ENCODE data around the gene GNPTG. TPM values are rescaled to one million over a fixed set of nuclear protein-coding genes. Genes with fewer than 3 reads are reported as not detected.
A peak's percentile ranks its signal among the peaks of the same experiment; 100 is the strongest.

Gene GNPTG
- total and polyA plus RNA-seq, 2 of the 13 experiments (the other 11 are each of a cell fraction or from before 2014, with no cell fraction given): 22.7 to 71.1 TPM

- TF ChIP-seq MAFG (CRISPR knock-in tag; IDR thresholded peaks at IDR 0.05) (no peak), ZNF556 (CRISPR knock-in tag; IDR thresholded peaks at IDR 0.05; ENCODE audit: borderline replicate concordance) (no peak), TRIM24 (CRISPR knock-in tag; IDR thresholded peaks at IDR 0.05) (no peak), ZMYM3 (CRISPR knock-in tag; IDR thresholded peaks at IDR 0.05) (no peak), ZNF780A (CRISPR knock-in tag; IDR thresholded peaks at IDR 0.05) (no peak), ZFP36L2 (CRISPR knock-in tag; IDR thresholded peaks at IDR 0.05) (peak; percentile 77; the same call in 1 of the 2 replicates), SIN3A (IDR thresholded peaks at IDR 0.05; ENCODE audit: borderline replicate concordance, low read depth, low read length) (0 out of 2 replicates have a peak, but pooled peaks have one; percentile 22), CENPBD1 (CRISPR knock-in tag; IDR thresholded peaks at IDR 0.05; ENCODE audit: borderline replicate concordance, low read depth) (no peak), TP53 (CRISPR knock-in tag; conservative IDR thresholded peaks at IDR 0.05) (0 out of 2 replicates have a peak, but pooled peaks have one; percentile 55), PRDM10 (CRISPR knock-in tag; IDR thresholded peaks at IDR 0.05; ENCODE audit: low read depth) (no peak), ZNF720 (CRISPR knock-in tag; IDR thresholded peaks at IDR 0.05) (no peak), ZNF430 (CRISPR knock-in tag; IDR thresholded peaks at IDR 0.05) (peak; percentile 98), ZNF570 (CRISPR knock-in tag; IDR thresholded peaks at IDR 0.05; ENCODE audit: borderline replicate concordance) (no peak), ZNF503 (CRISPR knock-in tag; IDR thresholded peaks at IDR 0.05) (no peak; the same call in 1 of the 2 replicates), ZNF3 (CRISPR knock-in tag; IDR thresholded peaks at IDR 0.05) (peak; percentile 60; the same call in 1 of the 2 replicates), ZSCAN22 (CRISPR knock-in tag; IDR thresholded peaks at IDR 0.05) (peak; percentile 76; the same call in 1 of the 2 replicates), ZFAT (CRISPR knock-in tag; conservative IDR thresholded peaks at IDR 0.05) (no peak), ZFP1 (CRISPR knock-in tag; IDR thresholded peaks at IDR 0.05) (peak; percentile 37; the same call in 1 of the 2 replicates), WIZ (CRISPR knock-in tag; IDR thresholded peaks at IDR 0.05) (peak; percentile 60; the same call in 1 of the 2 replicates), ZNF468 (CRISPR knock-in tag; IDR thresholded peaks at IDR 0.05) (peak; percentile 87; the same call in 1 of the 2 replicates), TFAP4 (IDR thresholded peaks at IDR 0.05; ENCODE audit: borderline replicate concordance, low read depth) (peak; percentile 19; the same call in 1 of the 2 replicates), CBX1 (IDR thresholded peaks at IDR 0.05; ENCODE audit: low read depth) (no peak), ZNF563 (CRISPR knock-in tag; IDR thresholded peaks at IDR 0.05) (peak; percentile 88; the same call in 1 of the 2 replicates), FOXM1 (CRISPR knock-in tag; IDR thresholded peaks at IDR 0.05) (no peak)
Measured at GRCh38 chr16:1308977-1309885, 42.5 kb upstream of the GNPTG start, which contains the start of gene UBE2I (continued).
